ENCODE data around the gene NMNAT1.
"Not testable (repeated sequence)": the region's sequence is repeated elsewhere in the genome, so short reads cannot be mapped to it uniquely, and the experiment has no call there.

Gene NMNAT1

GRCh38 chr1:9906466-9906865, 36.8 kb upstream of the NMNAT1 start:
- Histone ChIP-seq H3K9ac (no peak overlapping the region), H4K20me1 (peaks cover 15% of the 10 kb centered on the region; the same call in 1 of the 2 replicates), H3K4me3 (no peak overlapping the region), H3K9me3 (no peaks in the 10 kb centered on the region), H3K36me3 (no peaks in the 10 kb centered on the region), H3K27me3 (no peaks in the 10 kb centered on the region), H3K4me2 (no peak overlapping the region), H3K4me1 (peaks cover 26% of the 10 kb centered on the region), H3K27ac (no peak overlapping the region)
- no peak for TF ChIP-seq Cebpa-rat (IDR thresholded peaks at IDR 0.05)

GRCh38 chr1:9907441-9907840, 35.8 kb upstream of the NMNAT1 start:
- H3K4me2 ChIP-seq = no peak overlapping the region
- TF ChIP-seq Cebpa-rat (IDR thresholded peaks at IDR 0.05) = no peak
- no peak overlapping the region for H3K9ac ChIP-seq

GRCh38 chr1:9908871-9909233, 34.4 kb upstream of the NMNAT1 start:
- H4K20me1 ChIP-seq = peaks cover 15% of the 10 kb centered on the region; the same call in 1 of the 2 replicates
- H3K27me3 ChIP-seq = no peaks in the 10 kb centered on the region
- peak overlapping the region; percentile 91 for H3K4me3 ChIP-seq
- no peaks in the 10 kb centered on the region for H3K9me3 ChIP-seq
- no peaks in the 10 kb centered on the region for H3K36me3 ChIP-seq
- no peak overlapping the region for H3K27ac ChIP-seq
- peak overlapping the region; percentile 92 for H3K4me2 ChIP-seq
- no peak for TF ChIP-seq Cebpa-rat (IDR thresholded peaks at IDR 0.05)
- peaks cover 24% of the 10 kb centered on the region for H3K4me1 ChIP-seq
- H3K9ac ChIP-seq = peak overlapping the region; percentile 86; the same call in 1 of the 2 replicates

More at GRCh38 chr1:9907441-9907840, 35.8 kb upstream of the NMNAT1 start:
- H4K20me1 ChIP-seq = peaks cover 15% of the 10 kb centered on the region; the same call in 1 of the 2 replicates
- no peaks in the 10 kb centered on the region for H3K36me3 ChIP-seq
- H3K9me3 ChIP-seq = no peaks in the 10 kb centered on the region
- peaks cover 24% of the 10 kb centered on the region for H3K4me1 ChIP-seq
- no peak overlapping the region for H3K4me3 ChIP-seq
- no peaks in the 10 kb centered on the region for H3K27me3 ChIP-seq
- no peak overlapping the region for H3K27ac ChIP-seq

DNA sequence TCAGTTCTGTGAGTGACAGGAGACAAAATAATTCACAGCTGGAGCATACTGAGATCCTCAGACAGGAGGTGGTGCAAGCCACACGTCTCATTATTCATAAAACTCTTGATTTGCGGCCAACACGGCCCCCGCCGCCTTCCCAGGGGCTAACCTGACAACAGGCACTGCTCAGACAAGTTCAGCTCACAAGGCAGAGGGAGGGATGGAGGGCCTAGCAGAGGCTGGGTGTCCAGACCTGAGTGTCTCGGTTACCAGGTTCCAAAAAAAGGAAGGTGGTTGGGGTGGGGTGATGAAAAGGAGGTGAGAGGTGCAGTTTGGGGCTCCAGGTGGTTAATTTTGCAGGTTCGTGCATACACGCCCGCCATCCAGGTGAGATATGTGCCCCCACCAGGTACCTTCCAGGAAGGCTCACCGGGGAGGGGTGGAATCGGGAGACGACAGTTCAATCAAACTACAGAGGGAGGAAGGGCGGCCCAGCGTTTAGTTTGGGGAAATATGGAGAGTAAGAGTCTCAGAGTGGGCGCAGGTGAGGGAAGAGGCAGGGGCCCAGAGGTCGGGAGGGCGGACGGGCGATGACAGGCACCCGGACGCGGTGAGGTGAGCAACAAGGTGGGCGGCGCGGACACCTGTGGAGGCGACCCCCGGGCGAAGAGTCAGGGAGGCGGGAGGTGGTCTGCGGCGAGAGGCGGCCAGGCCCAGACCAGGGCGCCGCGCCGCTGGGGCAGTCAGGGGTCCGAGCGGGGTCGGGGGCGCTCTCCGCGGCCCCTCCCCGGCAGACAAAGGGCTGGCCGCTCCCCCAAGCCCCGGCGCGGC, 33.8 kb upstream of the NMNAT1 start:
- TF ChIP-seq Cebpa-rat (IDR thresholded peaks at IDR 0.05) = no peak
- H3K27ac ChIP-seq = peak overlapping the region; percentile 87

DNA sequence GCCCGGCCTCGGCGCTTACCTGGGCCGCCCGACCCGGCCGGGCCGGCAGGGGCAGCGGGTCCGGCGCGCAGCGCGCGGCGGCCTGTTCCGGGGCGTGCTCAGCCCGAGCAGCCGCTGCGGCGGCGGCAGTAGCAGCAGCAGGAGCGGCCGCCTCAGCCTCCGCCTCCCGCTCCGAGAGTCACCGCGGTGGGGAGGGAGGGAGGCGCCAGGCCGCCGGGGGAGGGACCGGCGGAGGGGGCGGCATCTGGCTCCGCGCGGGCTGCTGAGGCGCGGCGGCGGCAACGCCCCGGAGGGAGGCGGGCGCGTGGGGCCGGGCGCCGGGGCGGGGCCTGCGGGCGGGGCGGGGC, 33.2 kb upstream of the NMNAT1 start, which contains the start of gene CTNNBIP1:
TSS of gene CTNNBIP1 (minus strand) at position 194 of the 347 bp plus-strand sequence. CDS start 38,205 bp downstream, outside the sequence.
- H4K20me1 ChIP-seq = peaks cover 13% of the 10 kb centered on the region; the same call in 1 of the 2 replicates
- no peaks in the 10 kb centered on the region for H3K27me3 ChIP-seq
- peak within 1 kb of the TSS; percentile 87 for H3K27ac ChIP-seq
- H3K4me2 ChIP-seq = peak within 1 kb of the TSS; percentile 92
- H3K9ac ChIP-seq = peak within 1 kb of the TSS; percentile 86
- no peak for TF ChIP-seq Cebpa-rat (IDR thresholded peaks at IDR 0.05)
- H3K4me3 ChIP-seq = peak within 1 kb of the TSS; percentile 91
- H3K4me1 ChIP-seq = peaks cover 24% of the 10 kb centered on the region
- H3K36me3 ChIP-seq = no peaks in the 10 kb centered on the region
- no peaks in the 10 kb centered on the region for H3K9me3 ChIP-seq

More for the DNA sequence above, 33.8 kb upstream of the NMNAT1 start:
- no peaks in the 10 kb centered on the region for H3K9me3 ChIP-seq
- H3K27me3 ChIP-seq = no peaks in the 10 kb centered on the region
- peak overlapping the region; percentile 86 for H3K9ac ChIP-seq
- peaks cover 24% of the 10 kb centered on the region for H3K4me1 ChIP-seq
- peaks cover 15% of the 10 kb centered on the region; the same call in 1 of the 2 replicates for H4K20me1 ChIP-seq
- H3K4me2 ChIP-seq = peak overlapping the region; percentile 92
- peak overlapping the region; percentile 91 for H3K4me3 ChIP-seq
- H3K36me3 ChIP-seq = no peaks in the 10 kb centered on the region

DNA sequence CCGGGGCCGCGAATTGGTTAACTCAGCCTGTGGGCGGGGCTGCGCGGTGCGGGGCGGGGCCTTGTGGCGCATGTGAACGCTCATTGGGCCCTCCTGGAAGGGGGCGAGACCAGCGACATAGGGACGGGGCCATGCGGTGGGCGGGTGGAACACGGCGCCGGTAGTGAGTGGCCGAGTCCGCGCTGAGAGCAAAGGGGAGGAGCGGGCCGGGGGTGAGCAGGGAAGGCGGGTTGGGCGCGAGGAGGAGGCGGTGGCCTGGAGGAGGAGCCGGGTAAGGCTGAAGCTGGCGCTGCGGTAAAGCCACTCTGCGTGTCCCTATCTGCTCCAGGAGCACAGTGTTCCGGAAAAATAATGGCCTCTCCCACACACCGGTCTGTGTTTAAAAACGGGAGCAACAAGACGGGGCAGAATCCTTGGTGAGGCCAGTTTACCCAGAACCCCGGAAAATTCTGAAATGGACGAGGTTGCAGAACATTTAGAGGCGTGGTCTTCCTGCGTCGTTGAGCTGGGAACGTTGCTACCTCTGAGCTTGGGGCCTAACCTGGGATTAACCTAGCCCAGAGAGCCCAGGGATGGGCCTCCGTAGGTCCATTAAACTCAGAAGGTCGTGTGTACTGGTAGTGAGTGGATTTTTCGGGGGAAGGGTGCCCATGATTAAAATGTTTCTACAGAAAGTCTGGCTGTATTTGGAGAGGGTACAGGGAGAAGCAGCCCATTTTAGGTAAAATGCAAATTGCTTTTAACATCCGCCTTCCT, 32.7 kb upstream of the NMNAT1 start:
- TF ChIP-seq Cebpa-rat (IDR thresholded peaks at IDR 0.05) = no peak
- H3K27me3 ChIP-seq = no peaks in the 10 kb centered on the region
- peaks cover 24% of the 10 kb centered on the region for H3K4me1 ChIP-seq
- no peaks in the 10 kb centered on the region for H3K36me3 ChIP-seq
- H3K4me2 ChIP-seq = peak overlapping the region; percentile 73
- peak overlapping the region; percentile 60 for H3K9ac ChIP-seq
- H3K27ac ChIP-seq = peak overlapping the region; percentile 47
- H4K20me1 ChIP-seq = peaks cover 10% of the 10 kb centered on the region; the same call in 1 of the 2 replicates
- peak overlapping the region; percentile 66 for H3K4me3 ChIP-seq
- H3K9me3 ChIP-seq = no peaks in the 10 kb centered on the region

- Histone ChIP-seq H3K9me3 (no peaks in the 10 kb centered on the region), H3K4me3 (no peak overlapping the region), H3K4me1 (peaks cover 24% of the 10 kb centered on the region), H3K27ac (no peak overlapping the region), H3K36me3 (no peaks in the 10 kb centered on the region), H4K20me1 (peaks cover 10% of the 10 kb centered on the region; the same call in 1 of the 2 replicates), H3K27me3 (no peaks in the 10 kb centered on the region), H3K9ac (no peak overlapping the region), H3K4me2 (no peak overlapping the region)
- no peak for TF ChIP-seq Cebpa-rat (IDR thresholded peaks at IDR 0.05)
Measured at GRCh38 chr1:9912264-9912936, 30.9 kb upstream of the NMNAT1 start.

DNA sequence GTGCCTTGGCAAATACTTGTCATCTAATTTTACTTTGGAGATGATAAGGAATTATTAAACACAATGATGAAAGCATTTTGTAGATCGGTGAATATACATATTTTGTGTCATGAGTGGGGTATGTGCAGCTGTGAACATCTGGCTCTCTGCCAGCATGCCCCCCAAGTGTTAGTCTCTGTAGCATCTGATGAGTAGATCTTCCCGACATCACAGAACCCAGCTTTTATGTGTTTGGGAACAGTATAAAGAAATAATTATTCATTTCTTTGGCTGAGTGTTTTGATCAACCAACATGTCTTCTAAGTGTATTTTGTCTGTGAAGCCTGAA, 28.7 kb upstream of the NMNAT1 start:
- H3K9ac ChIP-seq = no peak overlapping the region

DNA sequence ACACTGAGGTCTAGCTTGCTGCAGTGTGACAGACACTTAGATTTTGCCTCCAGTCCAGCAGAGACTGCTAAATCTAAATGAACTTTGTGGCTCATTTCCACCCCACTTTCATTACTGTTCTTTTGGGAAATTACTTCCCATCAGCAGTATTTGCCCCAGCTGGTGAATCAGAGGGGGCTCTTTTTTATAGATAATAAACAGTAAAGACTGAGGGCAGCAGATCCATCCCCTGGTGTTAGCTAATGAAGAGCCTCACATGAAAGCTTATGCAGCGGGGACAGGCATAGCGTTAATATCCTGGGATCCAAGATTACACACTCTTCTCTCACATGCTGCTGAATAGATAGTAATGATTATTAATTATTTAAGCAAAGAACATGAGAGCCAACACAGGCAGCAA, 26.8 kb upstream of the NMNAT1 start:
- H3K9ac ChIP-seq = no peak overlapping the region
- no peak overlapping the region for H3K4me3 ChIP-seq
- H3K27ac ChIP-seq = no peak overlapping the region
- no peaks in the 10 kb centered on the region for H3K36me3 ChIP-seq
- H3K4me1 ChIP-seq = peaks cover 4% of the 10 kb centered on the region
- no peak overlapping the region for H3K4me2 ChIP-seq
- H3K27me3 ChIP-seq = no peaks in the 10 kb centered on the region
- H3K9me3 ChIP-seq = no peaks in the 10 kb centered on the region
- H4K20me1 ChIP-seq = no peaks in the 10 kb centered on the region
- no peak for TF ChIP-seq Cebpa-rat (IDR thresholded peaks at IDR 0.05)

More for the DNA sequence above, 28.7 kb upstream of the NMNAT1 start:
- Histone ChIP-seq H3K4me3 (no peak overlapping the region), H3K36me3 (no peaks in the 10 kb centered on the region), H3K4me2 (no peak overlapping the region), H3K27me3 (no peaks in the 10 kb centered on the region), H3K4me1 (peaks cover 11% of the 10 kb centered on the region), H3K27ac (no peak overlapping the region), H3K9me3 (no peaks in the 10 kb centered on the region), H4K20me1 (no peaks in the 10 kb centered on the region)
- TF ChIP-seq Cebpa-rat (IDR thresholded peaks at IDR 0.05) = no peak

DNA sequence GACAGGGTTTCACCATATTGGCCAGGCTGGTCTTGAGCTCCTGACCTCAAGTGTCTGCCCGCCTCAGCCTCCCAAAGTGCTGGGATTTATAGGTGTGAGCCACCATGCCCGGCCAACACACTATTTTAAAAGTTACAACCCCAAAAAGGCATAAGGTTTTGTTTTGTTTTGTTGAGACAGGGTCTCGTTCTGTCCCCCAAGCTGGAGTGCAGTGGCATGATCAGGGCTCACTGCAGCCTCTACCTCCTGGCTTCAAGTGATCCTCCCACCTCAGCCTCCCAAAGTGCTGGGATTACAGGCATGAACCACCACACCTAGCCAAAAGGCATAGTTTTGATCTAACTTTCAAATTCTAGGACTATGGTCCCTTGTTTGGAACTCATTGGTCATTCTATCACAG, 25.8 kb upstream of the NMNAT1 start:
- H3K27ac ChIP-seq, H3K9ac ChIP-seq, H3K4me3 ChIP-seq, H3K36me3 ChIP-seq, H3K4me1 ChIP-seq, H3K9me3 ChIP-seq, H4K20me1 ChIP-seq, H3K4me2 ChIP-seq, H3K27me3 ChIP-seq: not testable (repeated sequence)

All from BLaER1 (cell line).